Nephron (organoid): Measurements from ENCODE around the gene UCKL1.

Experiments used
- H3K27ac Mint-ChIP-seq, 3 experiments: 2 replicates each; pipeline ENCODE4 v1.8.0; 2020; ENCODE audit warnings: mixed read lengths in 3 of 3, mild to moderate bottlenecking in 2 of 3, moderate library complexity in 1 of 3
- H3K27me3 Mint-ChIP-seq: 2 replicates; pipeline ENCODE4 v1.8.0; 2021; ENCODE audit warnings: low read depth, mild to moderate bottlenecking, moderate library complexity, mixed read lengths
- H3K36me3 Mint-ChIP-seq: 2 replicates; pipeline ENCODE4 v1.8.0; 2020; ENCODE audit warnings: low read depth, mixed read lengths
- H3K4me1 Mint-ChIP-seq: 2 replicates; pipeline ENCODE4 v1.8.0; 2020; ENCODE audit warnings: mixed read lengths
- H3K4me3 Mint-ChIP-seq, 3 experiments: 2 replicates each; pipeline ENCODE4 v1.8.0; 2020; ENCODE audit warnings: mild to moderate bottlenecking in 3 of 3, mixed read lengths in 3 of 3, moderate library complexity in 2 of 3
- H3K9me3 Mint-ChIP-seq: 2 replicates; pipeline ENCODE4 v1.8.0; 2020; ENCODE audit warnings: mixed read lengths
- CTCF ChIP-seq, 3 experiments: fragments of 200-600 bp; sonication (generic); IDR thresholded peaks; one replicate each; pipeline ENCODE4 v1.5.0; 2021; ENCODE audit warnings: antibody characterized with exemption in 3 of 3; ENCODE audit not compliant: unreplicated experiment in 3 of 3

Gene UCKL1

GRCh38 chr20:63890616-63891015, 65.6 kb downstream of the UCKL1 start:
- Mint-ChIP-seq H3K4me3 (no peak overlapping the region), H3K4me1 (peaks cover 5% of the 10 kb centered on the region), H3K36me3 (peaks cover 29% of the 10 kb centered on the region), H3K27me3 (no peaks in the 10 kb centered on the region), H3K27ac (no peak overlapping the region), H3K9me3 (no peaks in the 10 kb centered on the region)
- no peak for TF ChIP-seq CTCF (IDR thresholded peaks at IDR 0.05; ENCODE audit: unreplicated experiment in 3 of 3)

GRCh38 chr20:63890201-63890576, 66.0 kb downstream of the UCKL1 start:
- H3K9me3 Mint-ChIP-seq = no peaks in the 10 kb centered on the region
- H3K4me3 Mint-ChIP-seq = no peak overlapping the region
- H3K27ac Mint-ChIP-seq = no peak overlapping the region
- no peaks in the 10 kb centered on the region for H3K27me3 Mint-ChIP-seq
- peaks cover 29% of the 10 kb centered on the region for H3K36me3 Mint-ChIP-seq
- TF ChIP-seq CTCF (IDR thresholded peaks at IDR 0.05; ENCODE audit: unreplicated experiment in 3 of 3) = no peak
- peaks cover 5% of the 10 kb centered on the region for H3K4me1 Mint-ChIP-seq
